Measurements from ENCODE around the gene PRAME.
"Not testable (repeated sequence)": the region's sequence is repeated elsewhere in the genome, so short reads cannot be mapped to it uniquely, and the experiment has no call there.

Gene PRAME

DNA sequence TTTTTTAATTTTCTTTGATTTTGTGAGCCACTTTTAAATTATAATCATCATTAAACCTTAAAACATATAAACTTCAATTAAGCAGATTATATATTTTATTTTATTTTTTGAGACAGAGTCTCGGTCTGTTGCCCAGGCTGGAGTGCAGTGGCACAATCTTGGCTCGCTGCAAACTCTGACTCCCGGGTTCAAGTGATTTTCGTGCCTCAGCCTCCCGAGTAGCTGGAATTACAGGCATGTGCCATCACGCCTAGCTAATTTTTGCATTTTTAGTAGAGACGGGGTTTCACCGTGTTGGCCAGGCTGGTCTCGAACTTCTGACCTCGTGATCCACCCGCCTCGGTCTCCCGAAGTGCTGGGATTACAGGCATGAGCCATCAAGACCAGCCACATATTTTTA is 22.5 kb upstream of the PRAME start:
- not testable (repeated sequence) for DNase-seq (ENCODE audit: low read depth)

GRCh38 chr22:22579869-22580604 is 21.0 kb upstream of the PRAME start:
- DNase-seq (ENCODE audit: low read depth) = no peak

GRCh38 chr22:22578702-22579424 is 19.8 kb upstream of the PRAME start:
- DNase-seq (ENCODE audit: low read depth) = no peak

DNA sequence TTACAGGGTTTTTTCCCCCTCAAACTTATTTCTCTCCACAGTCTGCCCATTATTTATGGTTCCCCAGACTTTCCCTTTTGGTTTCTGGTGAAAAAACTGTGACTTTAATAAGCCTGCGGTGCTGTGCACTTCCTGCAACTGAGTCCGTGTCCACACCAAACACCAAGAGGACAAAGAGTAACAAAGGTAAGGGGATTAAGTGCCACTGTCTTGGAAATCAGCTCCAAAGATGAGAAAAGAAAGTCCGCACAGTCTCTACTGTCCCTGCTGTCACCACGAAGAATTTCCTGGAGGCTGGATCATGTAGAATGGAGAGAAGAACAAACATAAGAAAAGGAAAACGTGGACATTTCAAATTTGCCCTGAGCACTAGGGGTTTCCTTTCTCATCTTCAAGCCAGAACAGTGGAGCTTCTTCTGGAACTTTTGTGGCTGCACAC is 17.9 kb upstream of the PRAME start:
- no peak for DNase-seq (ENCODE audit: low read depth)

DNA sequence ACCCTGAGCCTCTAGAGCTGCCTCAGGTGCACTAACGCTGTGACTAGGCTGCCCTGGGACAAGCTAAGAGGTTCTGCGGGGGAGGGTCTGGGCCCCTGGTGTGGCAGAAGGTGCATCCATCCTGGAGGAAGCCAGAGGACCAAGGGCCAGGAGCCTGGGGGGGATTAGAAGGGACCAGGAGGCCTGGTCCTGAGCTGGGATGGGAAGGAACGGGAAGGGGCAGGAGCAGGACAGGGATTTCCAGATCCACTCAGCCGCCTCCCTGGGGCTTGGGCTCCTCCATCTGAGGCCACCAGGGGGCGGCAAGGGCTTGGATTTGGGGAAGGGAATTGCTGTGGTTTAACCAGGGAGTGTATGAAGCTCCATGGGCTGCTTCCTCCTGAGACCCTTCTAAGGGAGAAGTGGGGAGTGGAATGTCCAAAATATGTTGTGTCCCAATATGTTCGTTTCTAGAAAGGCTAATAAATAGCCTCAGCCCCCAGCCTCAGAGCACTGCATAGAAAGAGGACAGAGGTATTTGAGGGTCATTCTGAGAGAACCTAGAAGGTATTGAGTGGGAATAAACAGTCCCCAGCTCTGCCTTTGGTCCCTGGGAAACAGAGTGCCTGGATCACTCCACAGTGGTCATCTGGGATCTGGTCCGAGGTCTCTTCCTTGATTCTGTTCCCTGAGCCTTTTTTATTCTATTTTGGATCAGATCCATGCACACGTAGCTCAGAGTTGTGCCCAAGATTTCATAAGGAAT is 17.4 kb upstream of the PRAME start:
- DNase-seq (ENCODE audit: low read depth) = no peak

DNA sequence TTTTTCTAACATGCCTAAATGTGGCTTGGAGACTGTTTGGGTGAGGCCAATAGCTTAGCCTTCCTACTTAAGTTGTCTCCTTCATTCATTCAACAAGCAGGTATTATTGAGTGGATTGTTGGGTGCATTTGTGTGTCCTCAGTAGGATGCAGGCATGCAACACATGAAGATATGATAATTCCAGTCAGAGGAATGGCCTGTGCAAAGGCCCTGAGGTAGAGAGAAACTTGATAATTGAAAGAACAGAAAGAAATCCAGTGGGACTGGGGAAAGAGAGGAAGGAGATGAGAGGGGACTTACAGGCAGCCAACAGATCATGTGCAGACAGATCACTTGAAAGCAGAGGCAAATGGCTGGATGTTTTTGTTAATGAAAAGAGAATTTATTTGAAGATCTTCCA is 15.3 kb upstream of the PRAME start:
- DNase-seq (ENCODE audit: low read depth) = no peak

DNA sequence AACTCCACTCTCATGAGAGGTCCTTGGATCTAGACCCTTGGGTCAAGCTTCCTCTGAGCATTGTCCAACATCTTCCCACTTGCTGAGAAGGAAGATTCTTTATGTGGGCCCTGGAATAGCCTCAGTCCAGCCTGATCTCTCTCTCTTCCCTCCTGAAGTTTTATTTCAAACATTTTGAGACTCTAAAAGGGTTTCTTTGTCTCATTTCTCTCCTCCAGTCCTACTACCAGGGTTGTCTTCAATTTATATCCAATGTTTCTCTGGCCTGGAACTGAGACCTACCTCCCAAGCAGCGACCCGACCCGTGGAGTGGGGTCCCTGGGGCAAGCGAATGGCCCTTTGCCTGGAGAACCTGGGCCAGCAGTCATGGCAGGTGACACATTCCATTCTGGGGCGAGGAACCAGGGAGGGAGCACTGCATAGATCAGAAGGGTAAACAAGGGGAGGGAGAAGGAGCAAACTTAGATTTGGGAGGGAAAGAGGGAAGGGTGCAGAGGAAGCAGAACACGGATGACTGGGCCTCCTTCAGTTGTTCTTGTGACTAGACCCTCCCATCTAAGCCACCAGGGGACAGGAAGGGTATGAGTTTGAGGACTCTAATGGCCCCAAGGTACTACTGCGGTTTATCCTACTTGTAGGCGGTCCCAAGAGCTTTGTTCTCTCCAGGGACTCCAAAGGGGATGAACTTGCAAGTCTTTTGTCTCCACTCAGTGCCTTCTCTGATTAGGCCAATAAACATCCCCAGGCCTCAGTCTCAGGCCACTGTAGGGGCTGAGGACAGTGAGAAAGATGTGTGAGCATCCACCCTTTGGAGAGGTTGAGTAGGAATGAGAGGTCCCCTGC is 14.2 kb upstream of the PRAME start:
- DNase-seq (ENCODE audit: low read depth) = no peak

DNA sequence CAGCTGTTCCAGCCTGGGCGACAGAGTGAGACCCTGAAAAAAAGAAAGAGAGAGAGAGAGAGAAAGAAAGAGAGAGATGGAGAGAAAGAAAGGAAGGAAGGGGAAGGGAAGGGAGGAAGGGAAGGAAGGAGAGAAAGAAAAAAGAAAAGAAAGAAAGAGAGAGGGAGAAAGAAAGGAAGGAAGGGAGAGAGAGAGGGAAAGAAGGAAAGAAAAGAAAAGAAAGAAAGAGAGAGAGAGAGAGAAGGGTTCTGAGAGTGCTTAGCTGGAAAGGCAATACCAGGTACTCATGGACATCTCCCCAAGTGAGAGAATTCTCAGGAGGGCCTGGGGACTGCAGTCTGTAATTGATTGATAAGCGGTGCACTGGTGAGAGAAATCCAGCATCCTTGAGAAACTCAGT is 12.8 kb upstream of the PRAME start:
- DNase-seq (ENCODE audit: low read depth) = no peak

GRCh38 chr22:22571429-22571828 is 12.4 kb upstream of the PRAME start:
- no peak for DNase-seq (ENCODE audit: low read depth)

DNA sequence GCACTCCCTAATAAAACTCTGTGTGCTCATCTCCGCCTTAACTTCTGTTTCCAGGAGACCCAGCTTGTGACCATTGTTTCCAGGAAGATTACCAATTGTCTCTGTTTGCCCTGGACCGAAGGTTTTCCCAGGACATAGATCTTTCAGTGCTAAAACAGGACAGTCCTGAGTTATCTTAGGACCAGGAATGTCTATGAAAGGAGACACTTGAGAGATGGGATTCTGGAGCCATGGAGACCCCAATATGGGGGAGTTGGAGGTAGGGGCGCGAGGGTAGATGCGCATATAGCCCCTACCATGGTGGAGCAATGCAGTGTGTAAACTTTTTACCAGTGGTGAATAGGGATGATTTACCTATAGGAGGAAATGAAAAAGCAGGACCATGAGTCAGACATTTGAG is 10.2 kb upstream of the PRAME start:
- no peak for DNase-seq (ENCODE audit: low read depth)

GRCh38 chr22:22565981-22566380 is 6.9 kb upstream of the PRAME start:
- DNase-seq (ENCODE audit: low read depth) = no peak

GRCh38 chr22:22558071-22558971 is 744 bp downstream of the PRAME start:
- DNase-seq (ENCODE audit: low read depth) = no peak

- no peak for DNase-seq (ENCODE audit: low read depth)
These were observed 1.8 kb downstream of the PRAME start for GRCh38 chr22:22556995-22557925.

- no peak for DNase-seq (ENCODE audit: low read depth)
These were observed 2.5 kb downstream of the PRAME start for GRCh38 chr22:22556578-22556977.

DNA sequence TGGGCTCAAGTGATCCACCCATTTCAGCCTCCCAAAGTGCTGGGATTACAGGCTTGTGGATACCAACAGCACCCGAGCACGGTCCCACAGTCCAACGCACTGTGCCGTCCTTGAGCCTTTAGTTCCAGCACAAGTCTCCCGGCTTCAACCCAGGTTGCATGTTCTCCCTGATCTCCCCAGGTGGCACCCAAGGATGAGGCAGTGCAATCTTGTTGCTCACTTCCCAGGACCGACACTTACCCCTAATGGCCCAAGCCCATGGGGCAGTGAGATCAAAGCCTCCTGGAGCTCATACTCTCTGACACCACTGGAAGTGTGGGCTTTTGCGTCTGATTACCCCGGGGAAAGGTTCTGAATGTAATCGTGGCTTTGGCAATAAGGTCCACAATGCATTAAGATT is 3.5 kb downstream of the PRAME start:
- DNase-seq (ENCODE audit: low read depth) = no peak

- DNase-seq (ENCODE audit: low read depth) = no peak
These were observed 4.3 kb downstream of the PRAME start for GRCh38 chr22:22554587-22555284.

- DNase-seq (ENCODE audit: low read depth) = no peak
These were observed 5.1 kb downstream of the PRAME start for GRCh38 chr22:22553735-22554586.

DNA sequence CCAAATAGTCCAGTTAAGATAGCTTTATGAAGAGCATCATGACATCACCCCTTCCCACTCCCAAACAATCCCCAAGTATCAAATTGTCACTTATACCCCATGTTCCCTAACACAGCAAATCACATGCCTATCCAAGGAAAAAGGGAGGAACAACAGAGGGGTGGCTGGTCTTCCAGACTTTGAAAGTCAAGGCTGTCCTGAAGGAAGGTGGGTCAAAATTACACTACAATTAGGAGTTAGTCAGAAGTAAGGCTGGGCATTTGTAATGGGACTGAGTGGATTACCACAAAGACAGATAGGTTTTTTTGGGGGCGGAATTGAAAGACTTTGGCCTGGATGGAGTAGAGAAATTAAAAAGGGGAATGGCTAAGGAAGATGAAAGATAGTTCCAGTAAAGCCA is 5.9 kb downstream of the PRAME start:
- no peak for DNase-seq (ENCODE audit: low read depth)

All from GM04504 (cell line).